ENCODE measurements around the gene MED31.

DNA sequence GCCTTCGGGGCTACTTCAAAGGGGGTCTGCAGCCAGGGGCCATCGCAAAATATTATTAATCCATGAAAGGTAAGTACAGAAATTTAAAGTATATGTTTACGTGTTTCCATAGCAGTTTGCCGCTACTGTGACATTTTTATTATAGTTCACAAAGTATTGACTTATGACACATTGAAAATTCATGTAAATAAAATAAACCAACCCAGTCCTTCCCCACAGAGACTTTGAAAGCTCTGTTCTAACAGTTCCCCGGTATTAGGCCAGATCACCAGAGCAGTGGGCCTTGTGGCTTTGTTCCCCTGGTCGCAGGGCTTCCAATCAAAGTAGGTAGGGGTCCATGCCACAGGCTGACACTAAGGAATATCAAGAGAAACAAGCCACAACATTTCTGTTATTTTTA, 24.8 kb downstream of the MED31 start:
- TF ChIP-seq CTCF (conservative IDR thresholded peaks at IDR 0.05; ENCODE audit: low read depth in 2 of 2) (no peak), EZH2phosphoT487 (IDR thresholded peaks at IDR 0.05; ENCODE audit: unreplicated experiment) (no peak)
